ENCODE measurements around the gene ABHD4.
"Not testable (repeated sequence)": the region's sequence is repeated elsewhere in the genome, so short reads cannot be mapped to it uniquely, and the experiment has no call there.

The ABHD4 gene

GRCh38 chr14:22630066-22630465 lies 32.0 kb downstream of the ABHD4 start:
- no peak for DNase-seq

GRCh38 chr14:22630486-22630885 lies 32.4 kb downstream of the ABHD4 start:
- DNase-seq = no peak

GRCh38 chr14:22634233-22634900 lies 36.3 kb downstream of the ABHD4 start:
- no peak for DNase-seq

GRCh38 chr14:22635980-22636379 lies 37.9 kb downstream of the ABHD4 start:
- not testable (repeated sequence) for DNase-seq

- no peak for DNase-seq
Observed at GRCh38 chr14:22640192-22640591, 42.1 kb downstream of the ABHD4 start.

GRCh38 chr14:22641846-22642245 lies 43.7 kb downstream of the ABHD4 start:
- no peak for DNase-seq

GRCh38 chr14:22644305-22644635 lies 46.2 kb downstream of the ABHD4 start, which contains the start of gene OR6J1:
Gene OR6J1, minus strand, starts transcription at chr14:22644352. Its CDS starts 9,541 bp downstream, at chr14:22634811.
- DNase-seq = no peak

- peak; percentile 80 for DNase-seq
Observed at GRCh38 chr14:22646570-22647254, 48.6 kb downstream of the ABHD4 start.

GRCh38 chr14:22648506-22648905 lies 50.4 kb downstream of the ABHD4 start:
- DNase-seq = no peak

GRCh38 chr14:22650046-22650739 lies 52.1 kb downstream of the ABHD4 start:
- DNase-seq = no peak

GRCh38 chr14:22650960-22651521 lies 52.9 kb downstream of the ABHD4 start:
- DNase-seq = peak; percentile 32

- DNase-seq = no peak
Observed at GRCh38 chr14:22651586-22651985, 53.5 kb downstream of the ABHD4 start.

- peak; percentile 85 for DNase-seq
Observed at GRCh38 chr14:22653012-22653621, 55.0 kb downstream of the ABHD4 start.

GRCh38 chr14:22656226-22656625 lies 58.1 kb downstream of the ABHD4 start:
- DNase-seq = no peak

- DNase-seq = no peak
Observed at GRCh38 chr14:22656945-22657731, 59.0 kb downstream of the ABHD4 start.

GRCh38 chr14:22657861-22658260 lies 59.8 kb downstream of the ABHD4 start:
- peak; percentile 46 for DNase-seq

- no peak for DNase-seq
Observed at GRCh38 chr14:22658946-22659345, 60.8 kb downstream of the ABHD4 start.

GRCh38 chr14:22660654-22661053 lies 62.6 kb downstream of the ABHD4 start:
- no peak for DNase-seq
